H1 (cell line): ENCODE data around the gene PLSCR3. TPM values are rescaled to one million over a fixed set of nuclear protein-coding genes. Genes with fewer than 3 reads are reported as not detected.

Source experiments
- CTCF ChIA-PET: fragments of 300-600 bp; sonication (Branson Sonifier 250); formaldehyde crosslinking; loops from one replicate; lab custom pipeline; 2021; ENCODE audit not compliant: partially characterized antibody; lab: Charles Lee
- POLR2A ChIA-PET: fragments of 300-600 bp; sonication (Branson Sonifier 250); formaldehyde crosslinking; loops from one replicate; lab custom pipeline; 2021; ENCODE audit warnings: inconsistent platforms; ENCODE audit not compliant: partially characterized antibody; lab: Charles Lee
- DNase-seq, 2 experiments: peaks; one replicate each; pipeline versions ENCODE4 v3.0.0 to v3.0.0-alpha.2; 2010 to 2022; ENCODE audit warnings: low spot score in 2 of 2, low read depth in 1 of 2, mixed read lengths in 1 of 2
- FAIRE-seq: peaks from 2 replicates; lab custom pipeline; 2011; peaks lifted over from hg19 to GRCh38; lab: Jason Lieb, UNC
- H2AFZ ChIP-seq: 2 replicates; pipeline ENCODE4 v1.8.1; 2012; ENCODE audit warnings: low read length, inconsistent platforms
- H2AK5ac ChIP-seq: 2 replicates; pipeline ENCODE4 v1.6.1; 2013; ENCODE audit warnings: low read depth, low read length
- H2BK120ac ChIP-seq: replicated peaks from 2 replicates; pipeline ENCODE3; 2013; ENCODE audit warnings: low read depth, low read length, inconsistent platforms
- H2BK12ac ChIP-seq: 2 replicates; pipeline ENCODE4 v1.6.1; 2013; ENCODE audit warnings: low read depth, low read length
- H2BK15ac ChIP-seq: 2 replicates; pipeline ENCODE4 v1.6.1; 2013; ENCODE audit warnings: low read length
- H2BK20ac ChIP-seq: 2 replicates; pipeline ENCODE4 v1.6.1; 2013; ENCODE audit warnings: low read length
- H2BK5ac ChIP-seq: 2 replicates; pipeline ENCODE4 v1.6.1; 2013; ENCODE audit warnings: low read depth, low read length
- H3K14ac ChIP-seq: 2 replicates; pipeline ENCODE4 v1.6.1; 2013; ENCODE audit warnings: inconsistent platforms; ENCODE audit not compliant: insufficient read length
- H3K18ac ChIP-seq: 2 replicates; pipeline ENCODE4 v1.6.1; 2013; ENCODE audit warnings: low read length; ENCODE audit errors: extremely low read depth
- H3K23ac ChIP-seq: 2 replicates; pipeline ENCODE4 v1.6.1; 2013; ENCODE audit warnings: inconsistent platforms; ENCODE audit not compliant: insufficient read length
- H3K23me2 ChIP-seq: 2 replicates; pipeline ENCODE4 v1.6.1; 2013; ENCODE audit warnings: low read depth, low read length
- H3K27ac ChIP-seq: 2 replicates; pipeline ENCODE4 v1.6.1; 2011; ENCODE audit warnings: low read depth, low read length, inconsistent platforms
- H3K27me3 ChIP-seq, 4 experiments: replicated peaks in 1 of 4; 1 replicate in 1 of 4; 2 replicates in 3 of 4; pipeline versions ENCODE4 v1.6.1 to v1.8.1; 2011 to 2013; ENCODE audit warnings: low read length in 3 of 4, mild to moderate bottlenecking in 3 of 4, inconsistent platforms in 2 of 4, mixed read lengths in 2 of 4, moderate library complexity in 1 of 4; ENCODE audit not compliant: control insufficient read depth in 3 of 4, insufficient read depth in 3 of 4; ENCODE audit errors: extremely low read depth in 1 of 4
- H3K36me3 ChIP-seq, 4 experiments: 2 replicates each; pipeline versions ENCODE4 v1.6.1 to v1.8.1; 2011 to 2013; ENCODE audit warnings: mild to moderate bottlenecking in 4 of 4, low read length in 3 of 4, moderate library complexity in 2 of 4, control low read depth in 1 of 4, inconsistent platforms in 1 of 4; ENCODE audit not compliant: insufficient read depth in 4 of 4, control insufficient read depth in 2 of 4
- H3K4ac ChIP-seq: replicated peaks from 2 replicates; pipeline ENCODE3; 2013; ENCODE audit warnings: low read length, low read depth, mixed read lengths, inconsistent platforms; ENCODE audit not compliant: insufficient read length
- H3K4me1 ChIP-seq, 4 experiments: replicated peaks in 1 of 4; 1 replicate in 1 of 4; 2 replicates in 3 of 4; pipeline versions ENCODE4 v1.6.1 to v1.8.1; 2011 to 2013; ENCODE audit warnings: low read length in 3 of 4, inconsistent platforms in 2 of 4, mixed read lengths in 1 of 4; ENCODE audit not compliant: insufficient read depth in 4 of 4, control insufficient read depth in 3 of 4
- H3K4me2 ChIP-seq, 2 experiments: 2 replicates each; pipeline versions ENCODE4 v1.6.1 to v1.8.1; 2011 to 2013; ENCODE audit warnings: low read depth in 2 of 2, low read length in 2 of 2, control low read depth in 1 of 2, inconsistent platforms in 1 of 2, mild to moderate bottlenecking in 1 of 2; ENCODE audit not compliant: insufficient read depth in 1 of 2
- H3K4me3 ChIP-seq, 4 experiments: fragments of 200-600, 300-600 bp in 1 of 4; sonication (generic), shearing (Covaris generic), sonication (Bioruptor Twin) in 1 of 4; 2 replicates each; pipeline versions ENCODE4 v1.5.1 to v1.8.1; 2011 to 2016; ENCODE audit warnings: low read length in 4 of 4, low read depth in 3 of 4, control low read depth in 2 of 4, inconsistent platforms in 2 of 4, mild to moderate bottlenecking in 2 of 4, mixed read lengths in 1 of 4, moderate library complexity in 1 of 4; ENCODE audit not compliant: insufficient read depth in 2 of 4; ENCODE audit errors: extremely low read depth in 1 of 4
- H3K56ac ChIP-seq: replicated peaks from 2 replicates; pipeline ENCODE3; 2013; ENCODE audit warnings: low read depth, mild to moderate bottlenecking, mixed read lengths, low read length, inconsistent platforms; ENCODE audit not compliant: insufficient read length
- H3K79me1 ChIP-seq: 2 replicates; pipeline ENCODE4 v1.6.1; 2013; ENCODE audit warnings: low read depth, low read length, control low read depth
- H3K79me2 ChIP-seq, 2 experiments: 2 replicates each; pipeline versions ENCODE4 v1.6.1 to v1.8.1; 2012 to 2013; ENCODE audit warnings: low read length in 2 of 2, mild to moderate bottlenecking in 2 of 2, inconsistent platforms in 1 of 2; ENCODE audit not compliant: insufficient read depth in 2 of 2, control insufficient read depth in 1 of 2
- H3K9ac ChIP-seq, 4 experiments: replicated peaks in 1 of 4; 1 replicate in 1 of 4; 2 replicates in 3 of 4; pipeline versions ENCODE4 v1.6.1 to v1.8.1; 2011 to 2013; ENCODE audit warnings: low read depth in 3 of 4, low read length in 3 of 4, control low read depth in 2 of 4, mild to moderate bottlenecking in 2 of 4, moderate library complexity in 2 of 4, inconsistent platforms in 1 of 4; ENCODE audit errors: extremely low read depth in 1 of 4
- H3K9me3 ChIP-seq, 2 experiments: 2 replicates each; pipeline versions ENCODE4 v1.6.1 to v1.8.1; 2012 to 2013; ENCODE audit warnings: mild to moderate bottlenecking in 2 of 2, moderate library complexity in 2 of 2, control low read depth in 1 of 2, inconsistent platforms in 1 of 2, low read depth in 1 of 2, low read length in 1 of 2, mixed read lengths in 1 of 2; ENCODE audit not compliant: insufficient read depth in 2 of 2
- H4K20me1 ChIP-seq, 2 experiments: replicated peaks in 1 of 2; 2 replicates each; pipeline versions ENCODE3 to v1.8.1; 2011 to 2013; ENCODE audit warnings: inconsistent platforms in 2 of 2, low read length in 2 of 2, mild to moderate bottlenecking in 1 of 2; ENCODE audit not compliant: insufficient read depth in 2 of 2, control insufficient read depth in 1 of 2
- H4K5ac ChIP-seq: 2 replicates; pipeline ENCODE4 v1.6.1; 2013; ENCODE audit warnings: low read length, low read depth, mixed read lengths, inconsistent platforms; ENCODE audit not compliant: insufficient read length
- H4K8ac ChIP-seq: 2 replicates; pipeline ENCODE4 v1.8.0; 2013; ENCODE audit warnings: mild to moderate bottlenecking, moderate library complexity, low read length, inconsistent platforms; ENCODE audit not compliant: insufficient read depth; ENCODE audit errors: extremely low read depth
- H4K91ac ChIP-seq: replicated peaks from 2 replicates; pipeline ENCODE3; 2013; ENCODE audit warnings: low read length, mixed read lengths, inconsistent platforms; ENCODE audit not compliant: insufficient read length
- CBX8 ChIP-seq: fragments of 300-800, 300-1000 bp; sonication (generic); IDR thresholded peaks from 2 replicates; pipeline ENCODE4 v1.7.1; 2016; ENCODE audit warnings: low read depth, low read length, borderline replicate concordance
- PHF8 ChIP-seq: fragments of 200-600 bp; sonication (generic); conservative IDR thresholded peaks from 2 replicates; pipeline ENCODE4 v1.7.1; 2012; ENCODE audit warnings: low read depth, mild to moderate bottlenecking, inconsistent platforms, low read length, moderate library complexity
- WGBS, 2 experiments: shearing (Covaris generic) in 1 of 2; methylation state at CpG; one replicate each; pipeline versions ENCODE4 v1.1.6 to v1.1.7; 2013 to 2015; ENCODE audit warnings: low lambda C conversion rate in 2 of 2, mixed read lengths in 2 of 2, inconsistent platforms in 1 of 2, low coverage in 1 of 2, missing lambda C conversion rate in 1 of 2; ENCODE audit not compliant: insufficient replicate concordance in 2 of 2, insufficient coverage in 1 of 2, insufficient read length in 1 of 2; ENCODE audit errors: extremely low coverage in 1 of 2, missing lambda C conversion rate in 1 of 2; 5-methylcytosine and 5-hydroxymethylcytosine counted together
- polyA plus RNA-seq, 7 experiments: library from polyadenylated mRNA; depleted of rRNA in 3 of 7; stranded (reverse) in 5 of 7; unstranded in 2 of 7; fragments of >200 nt in 5 of 7; fragments of 200-250 nt in 2 of 7; gene quantifications; 1 replicate in 5 of 7; 2 replicates in 1 of 7; 4 replicates in 1 of 7; pipeline versions ENCODE4 v1.2.1 to v1.2.3, GENCODE V29; 2011 to 2013; ENCODE audit warnings: missing spikeins in 2 of 7, mixed read lengths in 2 of 7
- total RNA-seq: library from RNA; stranded (reverse); fragmentation: NEBNext Ultra II Directional; extraction: Animal tissue kit (Norgen Biotek cat#: 25700); gene quantifications from 2 replicates; pipeline ENCODE4 v1.2.1, GENCODE V29; 2021

The PLSCR3 gene
- total and polyA plus RNA-seq, 2 of the 8 experiments (the other 6 are each of a cell fraction or from before 2014, with no cell fraction given): 36.1 to 38.7 TPM

GRCh38 chr17:7389924-7390910 is 4.1 kb downstream of the PLSCR3 start:
- Histone ChIP-seq H3K14ac (no peak overlapping the region), H3K79me1 (no peaks in the 10 kb centered on the region; the same call in 1 of the 2 replicates), H3K4me2 (no peak overlapping the region), H2BK5ac (no peak overlapping the region), H3K56ac (no peak overlapping the region), H2AK5ac (no peak overlapping the region), H3K79me2 (no peaks in the 10 kb centered on the region), H3K9me3 (no peaks in the 10 kb centered on the region), H2BK15ac (no peak overlapping the region), H2BK12ac (no peak overlapping the region), H4K8ac (no peak overlapping the region; the same call in 1 of the 2 replicates), H3K9ac (no peak overlapping the region), H4K91ac (no peak overlapping the region), H4K5ac (no peak overlapping the region), H3K23me2 (peaks cover 14% of the 10 kb centered on the region; the same call in 1 of the 2 replicates), H3K4me1 (peaks cover 0 to 9% (median 3%) of the 10 kb centered on the region in 4 experiments; a peak in 6 of 7 replicates), H2BK120ac (no peak overlapping the region), H2BK20ac (no peak overlapping the region), H3K23ac (no peak overlapping the region), H2AFZ (no peak overlapping the region), H4K20me1 (peaks cover 2 to 10% of the 10 kb centered on the region in 2 experiments), H3K27ac (no peak overlapping the region), H3K18ac (no peak overlapping the region), H3K36me3 (peaks cover 0 to 30% (median 10%) of the 10 kb centered on the region in 4 experiments; a peak in 5 of 8 replicates), H3K4me3 (no peak overlapping the region), H3K27me3 (no peaks in the 10 kb centered on the region), H3K4ac (no peak overlapping the region)
- WGBS, 2 experiments: 86% methylated on average over 19 of the region's 19 CpGs; no CpG with 5 or more reads in 1 of the 2 experiments
- CTCF ChIA-PET: interaction anchor here (1.1 to 2.8 kb wide), 4 partner anchors 31 to 223 kb away, joined by 3 to 8 read pairs (median 4); partner anchors contain the start of gene SENP3
- no peak for TF ChIP-seq CBX8
- no peak for TF ChIP-seq PHF8
- DNase-seq (no peak), FAIRE-seq (no peak)
- POLR2A ChIA-PET: interaction anchor here (1.3 to 1.9 kb wide), 3 partner anchors 8 to 94 kb away, joined by 4 to 8 read pairs (median 4); partner anchors contain the start of gene POLR2A
